K562 (cell line): Measurements from ENCODE around the gene METTL22. TPM values are rescaled to one million over a fixed set of nuclear protein-coding genes. Genes with fewer than 3 reads are reported as not detected.
A peak's percentile ranks its signal among the peaks of the same experiment; 100 is the strongest.

Source experiments
- ATAC-seq: fragments of 200-7000 bp; cut with Tn5 transposase; 3 replicates; pipeline ENCODE4 v1.9.1; 2020; ENCODE audit warnings: moderate library complexity
- BruUV-seq: library from RNA; stranded (reverse); fragments of 400-500 nt; replicated peaks from 2 replicates; lab custom pipeline; 2021; lab: Mats Ljungman, UMichigan
- CTCF ChIA-PET: fragments of 300-600 bp; formaldehyde crosslinking; extraction: SDS; loops from one replicate; lab custom pipeline; 2021; ENCODE audit warnings: low intra/inter-chr PET ratio; lab: Yijun Ruan, JAX
- POLR2A ChIA-PET: fragments of 300-600, 350-650 bp; sonication (Branson Sonifier 250); formaldehyde crosslinking; extraction: SDS; loops from one replicate; lab custom pipeline; 2021; ENCODE audit warnings: antibody characterized with exemption, inconsistent platforms; lab: Yijun Ruan, JAX
- DNase-seq, 4 experiments: peaks; one replicate each; pipeline versions ENCODE4 v3.0.0 to v3.0.0-alpha.2; 2011 to 2018; ENCODE audit warnings: low spot score in 3 of 4, mixed read lengths in 3 of 4; ENCODE audit errors: extremely low read depth in 1 of 4
- FAIRE-seq: peaks from 2 replicates; lab custom pipeline; 2011; peaks lifted over from hg19 to GRCh38; lab: Jason Lieb, UNC
- H2AFZ ChIP-seq: 2 replicates; pipeline ENCODE4 v1.6.0; 2011; ENCODE audit warnings: low read depth, low read length, control low read depth, inconsistent platforms
- H3K27ac ChIP-seq: fragments of 200-600 bp; 3 replicates; pipeline ENCODE4 v1.8.0; 2011; ENCODE audit warnings: low read depth, mild to moderate bottlenecking, control low read depth, inconsistent platforms, low read length, moderate library complexity, mixed read lengths; ENCODE audit errors: extremely low read depth
- H3K27me3 ChIP-seq, 2 experiments: fragments of 300-600 bp in 1 of 2; 2 replicates in 1 of 2; 3 replicates in 1 of 2; pipeline versions ENCODE4 v1.6.0 to v1.8.0; 2011; ENCODE audit warnings: inconsistent platforms in 2 of 2, low read length in 2 of 2, mild to moderate bottlenecking in 1 of 2, mixed read lengths in 1 of 2, moderate library complexity in 1 of 2; ENCODE audit not compliant: control insufficient read depth in 2 of 2, insufficient read depth in 2 of 2
- H3K36me3 ChIP-seq: fragments of 300-600 bp; 3 replicates; pipeline ENCODE4 v1.8.0; 2011; ENCODE audit warnings: mild to moderate bottlenecking, low read length, inconsistent platforms; ENCODE audit not compliant: control insufficient read depth, insufficient read depth
- H3K4me1 ChIP-seq, 2 experiments: fragments of 200-600 bp in 1 of 2; replicated peaks in 1 of 2; 2 replicates in 1 of 2; 3 replicates in 1 of 2; pipeline versions ENCODE4 v1.5.1 to v1.8.0; 2011; ENCODE audit warnings: inconsistent platforms in 2 of 2, low read length in 2 of 2, mild to moderate bottlenecking in 1 of 2, mixed read lengths in 1 of 2, moderate library complexity in 1 of 2; ENCODE audit not compliant: control insufficient read depth in 2 of 2, insufficient read depth in 2 of 2
- H3K4me2 ChIP-seq: 2 replicates; pipeline ENCODE4 v1.6.1; 2011; ENCODE audit warnings: low read length, control low read depth, inconsistent platforms, mixed read lengths; ENCODE audit not compliant: insufficient read depth
- H3K4me3 ChIP-seq: fragments of 200-600 bp; sonication (generic), shearing (Covaris generic); 2 replicates; pipeline ENCODE4 v1.5.1; 2016; ENCODE audit warnings: control low read depth, inconsistent platforms
- H3K79me2 ChIP-seq: fragments of 200-600 bp; 3 replicates; pipeline ENCODE4 v1.8.0; 2011; ENCODE audit warnings: low read length, inconsistent platforms; ENCODE audit not compliant: control insufficient read depth, insufficient read depth
- H3K9ac ChIP-seq, 2 experiments: 2 replicates each; pipeline versions ENCODE4 v1.6.0 to v1.6.1; 2011; ENCODE audit warnings: low read depth in 2 of 2, low read length in 2 of 2, control low read depth in 1 of 2, inconsistent platforms in 1 of 2, mild to moderate bottlenecking in 1 of 2, mixed read lengths in 1 of 2; ENCODE audit not compliant: insufficient read depth in 1 of 2
- H3K9me1 ChIP-seq: one replicate; pipeline ENCODE4 v1.6.0; 2011; ENCODE audit warnings: inconsistent platforms, mild to moderate bottlenecking, low read length, moderate library complexity; ENCODE audit not compliant: control insufficient read depth, insufficient read depth
- H3K9me3 ChIP-seq: replicated peaks from 2 replicates; pipeline ENCODE4 v1.5.1; 2011; ENCODE audit warnings: low read depth, low read length, inconsistent platforms; ENCODE audit not compliant: control insufficient read depth, insufficient read depth
- H4K20me1 ChIP-seq: replicated peaks from 2 replicates; pipeline ENCODE4 v1.6.1; 2011; ENCODE audit warnings: low read length, inconsistent platforms, mixed read lengths; ENCODE audit not compliant: control insufficient read depth, insufficient read depth
- FOXA3 ChIP-seq, 2 experiments: fragments of 450-650 bp in 1 of 2; sonication (generic) in 1 of 2; formaldehyde crosslinking; IDR thresholded peaks in 1 of 2; conservative IDR thresholded peaks in 1 of 2; 2 replicates each; pipeline versions ENCODE4 v1.4.0 to v1.8.0; 2020 to 2022; ENCODE audit warnings: mild to moderate bottlenecking in 2 of 2, missing genetic modification reagents in 1 of 2
- FOXK1 ChIP-seq: sonication (generic); formaldehyde crosslinking; IDR thresholded peaks from 2 replicates; pipeline ENCODE4 v1.8.0; 2022; ENCODE audit warnings: missing genetic modification reagents, mild to moderate bottlenecking, borderline replicate concordance
- L3MBTL2 ChIP-seq: fragments of 450-650 bp; IDR thresholded peaks from 2 replicates; pipeline ENCODE4 v1.6.1; 2016; ENCODE audit warnings: mild to moderate bottlenecking, moderate library complexity
- NR2C2 ChIP-seq, 2 experiments: fragments of 200-800 bp in 1 of 2; sonication (Bioruptor generic) in 1 of 2; sonication (generic) in 1 of 2; formaldehyde crosslinking in 1 of 2; IDR thresholded peaks; 2 replicates each; pipeline versions ENCODE4 v1.6.1 to v1.8.0; 2016 to 2022; ENCODE audit warnings: mild to moderate bottlenecking in 1 of 2, missing compliant biosample characterization in 1 of 2, missing genetic modification characterization in 1 of 2, missing genetic modification reagents in 1 of 2
- SPI1 ChIP-seq: IDR thresholded peaks from 2 replicates; pipeline ENCODE4 v1.6.1; 2011; ENCODE audit warnings: low read depth, low read length, control low read depth, borderline replicate concordance
- TFAM ChIP-seq: fragments of 250-450 bp; sonication (Bioruptor Pico); conservative IDR thresholded peaks from 2 replicates; pipeline ENCODE4 v1.5.0; 2021; ENCODE audit warnings: mild to moderate bottlenecking, moderate library complexity
- TRIM28 ChIP-seq: fragments of 450-650 bp; IDR thresholded peaks from 2 replicates; pipeline ENCODE4 v1.6.1; 2017
- ZNF384 ChIP-seq: IDR thresholded peaks from 2 replicates; pipeline ENCODE4 v1.6.1; 2012; ENCODE audit warnings: low read depth, low read length, improper control_type of control experiment
- WGBS: fragments of 100-300 bp; shearing (Covaris generic); methylation state at CpG from one replicate; pipeline ENCODE4 v1.1.6; 2016; ENCODE audit warnings: low coverage, mixed read lengths; ENCODE audit not compliant: insufficient coverage; ENCODE audit errors: missing lambda C conversion rate; 5-methylcytosine and 5-hydroxymethylcytosine counted together
- in situ Hi-C: fragments of 300-500 bp; cut with MboI; formaldehyde crosslinking; loops from 4 replicates; pipeline ENCODE4 v1.15.0; 2018; ENCODE audit warnings: inconsistent platforms, mixed read lengths
- intact Hi-C: fragments of 100-400 bp; cut with micrococcal nuclease; formaldehyde crosslinking; loops from 2 replicates; pipeline ENCODE4 v1.14.2; 2022
- polyA plus RNA-seq, 8 experiments: library from polyadenylated mRNA; depleted of rRNA in 4 of 8; stranded (reverse) in 5 of 8; unstranded in 3 of 8; fragments of >200 nt; fragmentation: Nextera tagmentation in 2 of 8; fragmentation: Illumina TruSeq in 1 of 8; extraction: Ambion mirVana in 2 of 8; extraction: Trizol in 1 of 8; gene quantifications; 2 replicates each; pipeline versions ENCODE4 v1.2.1 to v1.2.3, GENCODE V29; 2011 to 2014; ENCODE audit warnings: inconsistent platforms in 1 of 8, missing spikeins in 1 of 8
- total RNA-seq, 7 experiments: library from RNA; depleted of rRNA in 6 of 7; stranded (reverse); fragments of >200 nt in 6 of 7; fragmentation: Illumina TruSeq in 2 of 7; extraction: Trizol in 2 of 7; gene quantifications; 2 replicates each; pipeline versions ENCODE4 v1.2.1 to v1.2.3, GENCODE V29; 2011 to 2021; ENCODE audit warnings: low replicate concordance in 1 of 7
- TF ChIP-seq, protein P1 (sequence below): fragments of 450-650 bp; IDR thresholded peaks from 2 replicates; pipeline ENCODE4 v1.6.1; 2018; ENCODE audit not compliant: partially characterized antibody
- TF ChIP-seq, protein P2 (sequence below): sonication (generic); formaldehyde crosslinking; IDR thresholded peaks from 2 replicates; pipeline ENCODE4 v1.8.1; 2023; ENCODE audit warnings: mild to moderate bottlenecking, missing genetic modification reagents, moderate library complexity

Gene METTL22
- total and polyA plus RNA-seq, 9 of the 15 experiments (the other 6 are each of a cell fraction or from before 2014, with no cell fraction given), result 6.9 to 33.2 (median 18.5) TPM

DNA sequence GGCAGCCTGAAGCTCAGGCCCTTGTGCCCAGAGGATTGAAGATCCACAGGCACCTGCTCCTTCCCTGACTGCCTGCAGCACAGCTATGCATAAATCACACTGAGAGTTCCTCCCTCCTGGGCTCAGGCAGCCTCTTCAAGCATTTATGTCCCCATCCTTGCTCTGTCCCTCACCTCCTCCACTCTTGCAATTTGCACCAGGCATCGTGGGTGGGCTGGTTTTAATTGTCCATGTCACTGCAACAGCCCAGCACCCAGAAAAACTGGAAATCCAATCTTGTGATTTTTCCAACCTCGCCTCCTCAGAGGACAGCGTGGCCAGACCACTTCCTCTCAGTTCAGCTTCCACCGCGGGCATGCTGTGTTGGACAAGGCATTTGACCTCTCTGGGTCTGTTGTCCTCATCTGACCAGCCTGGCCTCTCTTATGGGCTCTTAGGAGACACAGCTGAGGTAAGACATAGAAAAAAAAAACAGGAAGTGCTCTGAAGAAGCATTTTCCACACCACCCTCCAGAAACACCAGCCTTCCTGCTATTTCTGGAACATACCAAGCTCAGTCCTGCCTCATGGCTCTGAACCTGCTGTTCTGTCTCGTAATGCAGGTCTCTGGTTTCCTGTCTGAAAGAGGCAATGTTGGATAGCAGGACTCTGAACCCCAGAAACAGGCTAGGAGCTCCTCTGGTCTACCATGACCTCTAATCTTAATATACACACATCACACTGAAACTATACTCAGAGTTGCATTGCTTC lies 39.5 kb upstream of the METTL22 start:
- no peak for FAIRE-seq
- Histone ChIP-seq H3K27ac (no peak overlapping the region), H3K9me1 (no peaks in the 10 kb centered on the region), H3K9me3 (0 out of 2 replicates have a peak, but pooled peaks cover 2% of the 10 kb centered on the region), H3K4me3 (no peak overlapping the region), H3K27me3 (peaks cover 0 to 19% of the 10 kb centered on the region in 2 experiments; a peak in 4 of 5 replicates), H3K36me3 (no peaks in the 10 kb centered on the region), H4K20me1 (0 out of 2 replicates have a peak, but pooled peaks cover under 1% of the 10 kb centered on the region), H3K79me2 (no peaks in the 10 kb centered on the region), H3K4me1 (no peaks in the 10 kb centered on the region; a peak in 1 of 5 replicates), H3K4me2 (no peak overlapping the region), H2AFZ (no peak overlapping the region), H3K9ac (peak overlapping the region in 1 of 2 experiments; percentile 9; a peak in 1 of 4 replicates)
- intact Hi-C loops, result no loop called here
- 3% methylated on average over 6 of the region's 6 CpGs for WGBS
- no peak for DNase-seq
- in situ Hi-C loops, result no loop called here
- no TSS peak for BruUV-seq
- TF ChIP-seq, protein P1, sequence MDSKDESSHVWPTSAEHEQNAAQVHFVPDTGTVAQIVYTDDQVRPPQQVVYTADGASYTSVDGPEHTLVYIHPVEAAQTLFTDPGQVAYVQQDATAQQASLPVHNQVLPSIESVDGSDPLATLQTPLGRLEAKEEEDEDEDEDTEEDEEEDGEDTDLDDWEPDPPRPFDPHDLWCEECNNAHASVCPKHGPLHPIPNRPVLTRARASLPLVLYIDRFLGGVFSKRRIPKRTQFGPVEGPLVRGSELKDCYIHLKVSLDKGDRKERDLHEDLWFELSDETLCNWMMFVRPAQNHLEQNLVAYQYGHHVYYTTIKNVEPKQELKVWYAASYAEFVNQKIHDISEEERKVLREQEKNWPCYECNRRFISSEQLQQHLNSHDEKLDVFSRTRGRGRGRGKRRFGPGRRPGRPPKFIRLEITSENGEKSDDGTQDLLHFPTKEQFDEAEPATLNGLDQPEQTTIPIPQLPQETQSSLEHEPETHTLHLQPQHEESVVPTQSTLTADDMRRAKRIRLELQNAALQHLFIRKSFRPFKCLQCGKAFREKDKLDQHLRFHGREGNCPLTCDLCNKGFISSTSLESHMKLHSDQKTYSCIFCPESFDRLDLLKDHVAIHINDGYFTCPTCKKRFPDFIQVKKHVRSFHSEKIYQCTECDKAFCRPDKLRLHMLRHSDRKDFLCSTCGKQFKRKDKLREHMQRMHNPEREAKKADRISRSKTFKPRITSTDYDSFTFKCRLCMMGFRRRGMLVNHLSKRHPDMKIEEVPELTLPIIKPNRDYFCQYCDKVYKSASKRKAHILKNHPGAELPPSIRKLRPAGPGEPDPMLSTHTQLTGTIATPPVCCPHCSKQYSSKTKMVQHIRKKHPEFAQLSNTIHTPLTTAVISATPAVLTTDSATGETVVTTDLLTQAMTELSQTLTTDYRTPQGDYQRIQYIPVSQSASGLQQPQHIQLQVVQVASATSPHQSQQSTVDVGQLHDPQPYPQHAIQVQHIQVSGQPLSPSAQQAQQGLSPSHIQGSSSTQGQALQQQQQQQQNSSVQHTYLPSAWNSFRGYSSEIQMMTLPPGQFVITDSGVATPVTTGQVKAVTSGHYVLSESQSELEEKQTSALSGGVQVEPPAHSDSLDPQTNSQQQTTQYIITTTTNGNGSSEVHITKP, result peak; percentile 28
- no peak for TF ChIP-seq FOXK1 (CRISPR knock-in tag)
- TF ChIP-seq, protein P2, sequence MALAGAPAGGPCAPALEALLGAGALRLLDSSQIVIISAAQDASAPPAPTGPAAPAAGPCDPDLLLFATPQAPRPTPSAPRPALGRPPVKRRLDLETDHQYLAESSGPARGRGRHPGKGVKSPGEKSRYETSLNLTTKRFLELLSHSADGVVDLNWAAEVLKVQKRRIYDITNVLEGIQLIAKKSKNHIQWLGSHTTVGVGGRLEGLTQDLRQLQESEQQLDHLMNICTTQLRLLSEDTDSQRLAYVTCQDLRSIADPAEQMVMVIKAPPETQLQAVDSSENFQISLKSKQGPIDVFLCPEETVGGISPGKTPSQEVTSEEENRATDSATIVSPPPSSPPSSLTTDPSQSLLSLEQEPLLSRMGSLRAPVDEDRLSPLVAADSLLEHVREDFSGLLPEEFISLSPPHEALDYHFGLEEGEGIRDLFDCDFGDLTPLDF (CRISPR knock-in tag), result no peak
- no peak for TF ChIP-seq NR2C2 (CRISPR knock-in tag; IDR thresholded peaks at IDR 0.05)
- peak; percentile 38; the same call in 1 of the 2 replicates for TF ChIP-seq NR2C2 (tag; IDR thresholded peaks at IDR 0.05)
- 0 out of 2 replicates have a peak, but pooled peaks have one; percentile 14 for TF ChIP-seq L3MBTL2
- peak; percentile 91 for TF ChIP-seq SPI1
- no peak for TF ChIP-seq TRIM28
- TF ChIP-seq FOXA3 (CRISPR knock-in tag; conservative IDR thresholded peaks at IDR 0.05 in 1 of 2, IDR thresholded peaks at IDR 0.05 in 1 of 2), result no peak
- TF ChIP-seq ZNF384, result peak; percentile 43; the same call in 1 of the 2 replicates
- no peak for TF ChIP-seq TFAM (CRISPR knock-in tag)
- CTCF ChIA-PET, result no interaction called here
- POLR2A ChIA-PET, result no interaction called here
- peak; percentile 33; the same call in 1 of the 3 replicates for ATAC-seq
